ENCODE measurements around the gene TWNK. TPM values are rescaled to one million over a fixed set of nuclear protein-coding genes. Genes with fewer than 3 reads are reported as not detected.

The TWNK gene
- total and polyA plus RNA-seq, 7 donors: 11.0 to 29.0 (median 20.0) TPM

DNA sequence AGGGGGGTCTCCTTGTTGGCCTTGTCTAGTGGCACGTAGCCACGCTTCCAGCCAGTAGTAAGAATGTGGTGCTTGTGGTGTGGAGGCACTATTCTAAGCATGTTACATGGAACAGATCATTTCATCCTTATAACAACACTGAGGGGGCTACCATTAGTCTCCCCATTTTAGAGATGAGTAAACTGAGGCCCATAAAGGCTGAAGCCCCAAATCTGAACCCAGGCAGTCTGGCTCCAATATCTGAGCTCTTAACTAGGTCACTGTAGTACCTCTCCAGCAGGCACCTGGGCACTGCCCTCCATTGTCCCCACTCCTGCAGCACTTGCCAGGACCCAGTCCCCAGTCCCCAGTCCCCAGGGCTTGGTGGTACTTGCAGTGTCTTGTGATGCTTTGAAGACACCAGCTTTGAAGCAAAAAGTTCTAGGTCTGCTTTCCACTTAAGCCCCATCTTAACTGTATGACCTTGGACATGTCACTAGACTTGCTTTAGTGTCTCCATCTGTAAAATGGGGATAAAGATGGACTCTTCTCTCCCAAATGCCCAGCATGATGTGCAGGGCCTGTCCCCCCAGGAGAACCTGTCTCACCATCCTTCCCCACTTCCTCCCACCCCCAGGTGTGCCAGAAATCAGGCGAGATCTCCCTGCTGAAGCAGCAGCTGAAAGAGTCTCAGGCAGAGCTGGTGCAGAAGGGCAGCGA lies 18.7 kb downstream of the TWNK start:
- Histone ChIP-seq H3K27ac (no peak overlapping the region), H3K4me3 (no peak overlapping the region), H3K27me3 (ENCODE audit: insufficient read depth in 3 of 3, low read length in 2 of 3) (no peaks in the 10 kb centered on the region), H3K4me1 (peaks cover 39% of the 10 kb centered on the region), H3K9me3 (no peaks in the 10 kb centered on the region), H3K36me3 (ENCODE audit: insufficient read depth in 1 of 2, low read depth in 1 of 2) (peaks cover 0 to 52% of the 10 kb centered on the region in 2 donors)
- 75 to 92% (median 77%) methylated on average over 4 of the region's 4 CpGs for WGBS, 3 donors
- ATAC-seq: no peak
- TF ChIP-seq, protein P1, sequence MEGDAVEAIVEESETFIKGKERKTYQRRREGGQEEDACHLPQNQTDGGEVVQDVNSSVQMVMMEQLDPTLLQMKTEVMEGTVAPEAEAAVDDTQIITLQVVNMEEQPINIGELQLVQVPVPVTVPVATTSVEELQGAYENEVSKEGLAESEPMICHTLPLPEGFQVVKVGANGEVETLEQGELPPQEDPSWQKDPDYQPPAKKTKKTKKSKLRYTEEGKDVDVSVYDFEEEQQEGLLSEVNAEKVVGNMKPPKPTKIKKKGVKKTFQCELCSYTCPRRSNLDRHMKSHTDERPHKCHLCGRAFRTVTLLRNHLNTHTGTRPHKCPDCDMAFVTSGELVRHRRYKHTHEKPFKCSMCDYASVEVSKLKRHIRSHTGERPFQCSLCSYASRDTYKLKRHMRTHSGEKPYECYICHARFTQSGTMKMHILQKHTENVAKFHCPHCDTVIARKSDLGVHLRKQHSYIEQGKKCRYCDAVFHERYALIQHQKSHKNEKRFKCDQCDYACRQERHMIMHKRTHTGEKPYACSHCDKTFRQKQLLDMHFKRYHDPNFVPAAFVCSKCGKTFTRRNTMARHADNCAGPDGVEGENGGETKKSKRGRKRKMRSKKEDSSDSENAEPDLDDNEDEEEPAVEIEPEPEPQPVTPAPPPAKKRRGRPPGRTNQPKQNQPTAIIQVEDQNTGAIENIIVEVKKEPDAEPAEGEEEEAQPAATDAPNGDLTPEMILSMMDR (IDR thresholded peaks at IDR 0.05): no peak
- intact Hi-C loops (cut with DNase I): no loop called here
- DNase-seq: no peak

- intact Hi-C loops (cut with DNase I): no loop called here
- TF ChIP-seq, protein P1 (IDR thresholded peaks at IDR 0.05): no peak
- Histone ChIP-seq H3K4me1 (peaks cover 34% of the 10 kb centered on the region), H3K36me3 (ENCODE audit: insufficient read depth in 1 of 2, low read depth in 1 of 2) (peaks cover 0 to 52% of the 10 kb centered on the region in 2 donors), H3K27ac (peak overlapping the region; percentile 36), H3K9me3 (no peaks in the 10 kb centered on the region), H3K4me3 (no peak overlapping the region), H3K27me3 (ENCODE audit: insufficient read depth in 3 of 3, low read length in 2 of 3) (no peaks in the 10 kb centered on the region)
- no peak for ATAC-seq
- DNase-seq: no peak
- WGBS, 3 donors: 46 to 69% (median 55%) methylated on average over 28 to 33 of the region's 33 CpGs
Observed at GRCh38 chr10:101006593-101007098, 19.3 kb downstream of the TWNK start.

DNA sequence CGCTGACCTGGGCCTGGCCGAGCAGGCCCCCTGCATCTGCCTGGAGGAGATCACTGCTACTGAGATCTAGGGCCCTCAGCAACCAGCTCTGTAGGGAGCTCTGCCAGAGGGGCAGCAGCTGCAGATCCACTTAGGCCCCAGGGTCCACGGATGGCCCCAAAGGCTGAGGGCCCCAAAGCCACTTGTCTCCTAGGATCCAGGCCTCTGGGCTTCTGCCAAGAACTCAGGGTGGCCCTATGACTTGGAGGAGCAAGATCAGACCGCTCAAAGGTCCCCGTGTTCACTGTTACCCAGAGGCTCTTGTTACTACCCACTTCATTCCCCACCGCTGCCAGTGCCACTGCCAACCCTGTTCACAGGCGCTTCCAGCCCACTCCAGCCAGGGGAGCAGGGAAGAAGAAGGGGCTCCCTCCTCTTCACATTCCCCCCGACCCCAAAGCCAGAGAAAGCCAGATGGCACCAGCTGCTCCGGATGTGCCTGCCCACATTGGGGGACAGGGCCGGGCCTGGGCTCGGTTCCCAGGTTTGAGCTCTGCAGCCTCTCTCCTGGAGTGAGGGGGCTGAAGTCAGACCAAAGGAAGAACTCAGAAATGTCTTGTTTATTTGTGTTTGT lies 19.9 kb downstream of the TWNK start:
- intact Hi-C loops (cut with DNase I): no loop called here
- WGBS, 3 donors: 28 to 47% (median 33%) methylated on average over 9 to 11 of the region's 11 CpGs
- Histone ChIP-seq H3K27ac (peak overlapping the region; percentile 36), H3K36me3 (ENCODE audit: insufficient read depth in 1 of 2, low read depth in 1 of 2) (peaks cover 0 to 52% of the 10 kb centered on the region in 2 donors), H3K27me3 (ENCODE audit: insufficient read depth in 3 of 3, low read length in 2 of 3) (no peaks in the 10 kb centered on the region), H3K9me3 (no peaks in the 10 kb centered on the region), H3K4me3 (no peak overlapping the region), H3K4me1 (peaks cover 29% of the 10 kb centered on the region)
- ATAC-seq (no peak), DNase-seq (no peak)
- TF ChIP-seq, protein P1 (IDR thresholded peaks at IDR 0.05): no peak

- Histone ChIP-seq H3K9me3 (no peaks in the 10 kb centered on the region), H3K27me3 (ENCODE audit: insufficient read depth in 3 of 3, low read length in 2 of 3) (no peaks in the 10 kb centered on the region), H3K4me3 (no peak overlapping the region), H3K4me1 (peaks cover 23% of the 10 kb centered on the region), H3K36me3 (ENCODE audit: insufficient read depth in 1 of 2, low read depth in 1 of 2) (peaks cover 0 to 44% of the 10 kb centered on the region in 2 donors), H3K27ac (no peak overlapping the region)
- 62 to 64% (median 63%) methylated on average over 13 of the region's 13 CpGs for WGBS, 3 donors
- TF ChIP-seq, protein P1 (IDR thresholded peaks at IDR 0.05): no peak
- peak in 1 of 2 donors; percentile 28 for DNase-seq
- intact Hi-C loops (cut with DNase I): no loop called here
- no peak for ATAC-seq
Observed at GRCh38 chr10:101007915-101008822, 20.8 kb downstream of the TWNK start.

Data from psoas muscle (tissue), 8 donors.